A549 (cell line): ENCODE measurements around the gene SBK3. TPM values are rescaled to one million over a fixed set of nuclear protein-coding genes. Genes with fewer than 3 reads are reported as not detected.
A peak's percentile ranks its signal among the peaks of the same experiment; 100 is the strongest.

Source experiments
- ATAC-seq, 2 experiments: fragments of 200-7000 bp in 1 of 2; fragments of >200 bp in 1 of 2; cut with Nextera tagmentation in 1 of 2; cut with Tn5 transposase in 1 of 2; 3 replicates each; pipeline versions ENCODE4 v1.8.0 to v1.9.1; 2018 to 2020; ENCODE audit warnings: mild to moderate bottlenecking in 1 of 2, moderate library complexity in 1 of 2
- CTCF ChIA-PET: fragments of 300-600 bp; sonication (Branson Sonifier 250); formaldehyde crosslinking; extraction: SDS; loops from one replicate; lab custom pipeline; 2021; ENCODE audit warnings: antibody characterized with exemption, inconsistent platforms; lab: Yijun Ruan, JAX
- POLR2A ChIA-PET: fragments of 350-600 bp; formaldehyde crosslinking; extraction: SDS; loops from one replicate; lab custom pipeline; 2021; ENCODE audit warnings: antibody characterized with exemption, inconsistent platforms; lab: Yijun Ruan, JAX
- DNase-seq, 2 experiments: peaks; one replicate each; pipeline versions ENCODE4 v3.0.0 to v3.0.0-alpha.2; 2011 to 2016; ENCODE audit warnings: low read depth in 1 of 2, low spot score in 1 of 2
- FAIRE-seq: peaks from 2 replicates; lab custom pipeline; 2011; peaks lifted over from hg19 to GRCh38; lab: Jason Lieb, UNC
- H3K27ac ChIP-seq, 2 experiments: fragments of >200 bp; sonication (Bioruptor Twin); formaldehyde crosslinking; 3 replicates each; pipeline ENCODE4 v1.5.1; 2016 to 2017
- H3K4me1 ChIP-seq: fragments of >200 bp; sonication (Bioruptor Twin); formaldehyde crosslinking; 3 replicates; pipeline ENCODE4 v1.6.1; 2016
- H3K4me2 ChIP-seq: fragments of >200 bp; sonication (Bioruptor Twin); formaldehyde crosslinking; 3 replicates; pipeline ENCODE4 v1.6.1; 2016
- H3K4me3 ChIP-seq: fragments of >200 bp; sonication (Bioruptor Twin); formaldehyde crosslinking; 3 replicates; pipeline ENCODE4 v1.5.1; 2016
- H3K9me3 ChIP-seq: fragments of >200 bp; sonication (Bioruptor Twin); formaldehyde crosslinking; 3 replicates; pipeline ENCODE4 v1.6.1; 2016
- CHD2 ChIP-seq: fragments of 150-350 bp; IDR thresholded peaks from 2 replicates; pipeline ENCODE4 v1.6.1; 2014; ENCODE audit warnings: low read length; ENCODE audit not compliant: partially characterized antibody
- CHD4 ChIP-seq: fragments of 200-600 bp; sonication (generic); IDR thresholded peaks from 2 replicates; pipeline ENCODE4 v1.6.1; 2016; ENCODE audit warnings: antibody characterized with exemption, mild to moderate bottlenecking, borderline replicate concordance
- E2F6 ChIP-seq: IDR thresholded peaks from 2 replicates; pipeline ENCODE4 v1.6.1; 2012; ENCODE audit warnings: low read depth, borderline replicate concordance
- EP300 ChIP-seq, 2 experiments: fragments of >200 bp; sonication (Bioruptor Twin); formaldehyde crosslinking; IDR thresholded peaks; 2 replicates in 1 of 2; 3 replicates in 1 of 2; pipeline ENCODE4 v1.6.1; 2016 to 2017
- FOSL2 ChIP-seq, 2 experiments: fragments of 450-650 bp in 1 of 2; fragments of >200 bp in 1 of 2; sonication (Bioruptor Twin) in 1 of 2; formaldehyde crosslinking; IDR thresholded peaks; 2 replicates each; pipeline versions ENCODE4 v1.5.0 to v1.6.1; 2016 to 2020; ENCODE audit warnings: mild to moderate bottlenecking in 1 of 2, moderate library complexity in 1 of 2
- GATA3 ChIP-seq: IDR thresholded peaks from 2 replicates; pipeline ENCODE4 v1.6.1; 2012; ENCODE audit warnings: borderline replicate concordance
- HDAC2 ChIP-seq: fragments of 200-600 bp; sonication (generic); IDR thresholded peaks from 2 replicates; pipeline ENCODE4 v1.6.1; 2016
- HES2 ChIP-seq: fragments of >200 bp; sonication (Bioruptor Twin); formaldehyde crosslinking; IDR thresholded peaks from 2 replicates; pipeline ENCODE4 v1.6.1; 2016
- HMGXB4 ChIP-seq: fragments of 250-450 bp; sonication (Bioruptor Pico); IDR thresholded peaks from 2 replicates; pipeline ENCODE4 v1.5.0; 2021; ENCODE audit warnings: mild to moderate bottlenecking, moderate library complexity, borderline replicate concordance
- KDM1A ChIP-seq: fragments of 200-600 bp; sonication (generic); IDR thresholded peaks from 2 replicates; pipeline ENCODE4 v1.6.1; 2016; ENCODE audit warnings: low read depth, mild to moderate bottlenecking
- MAX ChIP-seq: IDR thresholded peaks from 2 replicates; pipeline ENCODE4 v1.6.1; 2012
- NR3C1 ChIP-seq: fragments of >200 bp; sonication (Bioruptor Twin); formaldehyde crosslinking; IDR thresholded peaks from 3 replicates; pipeline ENCODE4 v1.6.1; 2017
- REST ChIP-seq: fragments of 200-600 bp; sonication (generic); IDR thresholded peaks from 2 replicates; pipeline ENCODE4 v1.6.1; 2016; ENCODE audit warnings: antibody characterized with exemption, mild to moderate bottlenecking, moderate library complexity
- RFX5 ChIP-seq: fragments of 450-650 bp; IDR thresholded peaks from 2 replicates; pipeline ENCODE4 v1.7.1; 2014; ENCODE audit warnings: antibody characterized with exemption, mild to moderate bottlenecking, moderate library complexity
- SREBF2 ChIP-seq: fragments of 450-650 bp; IDR thresholded peaks from 2 replicates; pipeline ENCODE4 v1.6.1; 2014; ENCODE audit warnings: mild to moderate bottlenecking, moderate library complexity
- TFCP2L1 ChIP-seq: fragments of 250-450 bp; sonication (Bioruptor Pico); IDR thresholded peaks from 2 replicates; pipeline ENCODE4 v1.5.0; 2021; ENCODE audit warnings: mild to moderate bottlenecking
- USF2 ChIP-seq: fragments of 450-650 bp; IDR thresholded peaks from 2 replicates; pipeline ENCODE4 v1.6.1; 2014; ENCODE audit warnings: antibody characterized with exemption
- ZNF302 ChIP-seq: fragments of 250-450 bp; sonication (Bioruptor Pico); IDR thresholded peaks from 2 replicates; pipeline ENCODE4 v1.9.0; 2021; ENCODE audit warnings: inconsistent platforms, mild to moderate bottlenecking, moderate library complexity
- WGBS: methylation state at CpG from one replicate; pipeline ENCODE4 v1.1.6; 2017; ENCODE audit errors: missing lambda C conversion rate; 5-methylcytosine and 5-hydroxymethylcytosine counted together
- polyA plus RNA-seq, 4 experiments: library from polyadenylated mRNA; depleted of rRNA in 3 of 4; stranded (reverse); fragments of >200 nt; fragmentation: RNase III in 1 of 4; extraction: RNeasy Plus Mini Kit Qiagen cat#74134 plus additional on column Dnase treatment in 1 of 4; gene quantifications; 2 replicates in 3 of 4; 3 replicates in 1 of 4; pipeline ENCODE4 v1.2.3, GENCODE V29; 2011 to 2017

SBK3 gene
- polyA plus RNA-seq, 2 of the 4 experiments (the other 2 are of a cell fraction): 1.1 TPM

GRCh38 chr19:55588738-55589137 is 43.4 kb upstream of the SBK3 start:
- no peak for FAIRE-seq
- POLR2A ChIA-PET: interaction anchor here (0.7 to 2.4 kb wide), 3 partner anchors 11 to 399 kb away, joined by 3 to 23 read pairs (median 5); partner anchors contain the start of genes FIZ1 and ZNF524
- DNase-seq: no peak
- CTCF ChIA-PET: interaction anchor here (0.6 to 3.7 kb wide), 10 partner anchors 9 to 121 kb away, joined by 3 to 14 read pairs (median 4); partner anchors contain the start of gene ZNF865
- no peak for ATAC-seq
- TF ChIP-seq HES2: no peak
- TF ChIP-seq HDAC2: no peak
- no peak for TF ChIP-seq SREBF2
- 89% methylated on average over 8 of the region's 8 CpGs for WGBS
- H3K9me3 ChIP-seq: no peaks in the 10 kb centered on the region
- H3K4me2 ChIP-seq: no peak overlapping the region
- H3K4me3 ChIP-seq: no peak overlapping the region
- peaks cover 16% of the 10 kb centered on the region for H3K4me1 ChIP-seq
- no peak overlapping the region for H3K27ac ChIP-seq

GRCh38 chr19:55586976-55587668 is 41.8 kb upstream of the SBK3 start:
- peak overlapping the region; percentile 43 for H3K4me3 ChIP-seq
- no peak for TF ChIP-seq HMGXB4
- TF ChIP-seq NR3C1: no peak
- TF ChIP-seq TFCP2L1 (CRISPR knock-in tag): no peak
- TF ChIP-seq CHD4: peak; percentile 84
- peak; percentile 58; the same call in 1 of the 2 replicates for TF ChIP-seq E2F6
- peak; percentile 67 for TF ChIP-seq REST
- TF ChIP-seq KDM1A: peak; percentile 91
- TF ChIP-seq FOSL2 (IDR thresholded peaks at IDR 0.05): no peak
- TF ChIP-seq FOSL2 (CRISPR knock-in tag; IDR thresholded peaks at IDR 0.05): 0 out of 2 replicates have a peak, but pooled peaks have one; percentile 7
- peak; percentile 63 for TF ChIP-seq MAX
- 0 out of 2 replicates have a peak, but pooled peaks have one; percentile 26 for TF ChIP-seq GATA3
- peak; percentile 72; the same call in 1 of the 2 replicates for TF ChIP-seq RFX5
- TF ChIP-seq EP300 (IDR thresholded peaks at IDR 0.05): no peak
- TF ChIP-seq ZNF302 (CRISPR knock-in tag): no peak
- peak; percentile 75 for TF ChIP-seq HDAC2
- TF ChIP-seq USF2: no peak
- TF ChIP-seq CHD2: peak; percentile 80
- WGBS: 2% methylated on average over 39 of the region's 40 CpGs
- ATAC-seq (peak; percentile 86 to 88), FAIRE-seq (peak; percentile 97), DNase-seq (peak; percentile 97 to 98)
- ChIA-PET POLR2A (interaction anchor here (0.6 to 2.4 kb wide), 6 partner anchors 12 to 462 kb away, joined by 3 to 23 read pairs (median 5); partner anchors contain the start of genes FIZ1, KMT5C, ZNF524 and ZNF865), CTCF (interaction anchor here (0.8 to 3.7 kb wide), 13 partner anchors 9 to 120 kb away, joined by 3 to 17 read pairs (median 7); partner anchors contain the start of gene ZNF865)
- peak overlapping the region; percentile 53 to 79 for H3K27ac ChIP-seq
- peak overlapping the region; percentile 79 for H3K4me2 ChIP-seq
- no peaks in the 10 kb centered on the region for H3K9me3 ChIP-seq
- H3K4me1 ChIP-seq: peaks cover 22% of the 10 kb centered on the region
